ENCODE results near the gene ZNF532. TPM values are rescaled to one million over a fixed set of nuclear protein-coding genes. Genes with fewer than 3 reads are reported as not detected.

The ZNF532 gene
- total RNA-seq, 1 experiment from 2014 or later, result 21.1 TPM

- Histone ChIP-seq H2AFZ (no peak overlapping the region), H3K9me2 (ENCODE audit: insufficient read depth) (no peaks in the 10 kb centered on the region), H3K27me3 (ENCODE audit: insufficient read depth, low read depth) (no peaks in the 10 kb centered on the region), H3K9me3 (ENCODE audit: insufficient read depth, low read depth) (0 out of 2 replicates have a peak, but pooled peaks cover 10% of the 10 kb centered on the region), H3K27ac (no peak overlapping the region; the same call in 1 of the 2 replicates), H3K4me2 (no peak overlapping the region), H3F3A (ENCODE audit: insufficient read depth, low read depth) (no peaks in the 10 kb centered on the region), H4K20me1 (ENCODE audit: insufficient read depth) (no peaks in the 10 kb centered on the region), H3K4me3 (no peak overlapping the region), H3K4me1 (replicated peaks; ENCODE audit: insufficient read depth) (0 out of 2 replicates have a peak, but pooled peaks cover 7% of the 10 kb centered on the region), H3K36me3 (ENCODE audit: low read depth) (no peaks in the 10 kb centered on the region), H3K79me2 (ENCODE audit: low read depth) (no peaks in the 10 kb centered on the region)
- DNase-seq, result no peak
- ChIA-PET POLR2A (ENCODE audit: unreplicated experiment) (no interaction called here), CTCF (no interaction called here)
- no TSS peak for BruUV-seq (replicated peaks)
- intact Hi-C loops (cut with micrococcal nuclease; ENCODE audit: unreplicated experiment), result no loop called here
- TF ChIP-seq CTCF (conservative IDR thresholded peaks at IDR 0.05) (no peak), EZH2 (IDR thresholded peaks at IDR 0.05; ENCODE audit: low read depth) (no peak)
Observed at GRCh38 chr18:58992301-58993231, 127.9 kb downstream of the ZNF532 start.

- H3F3A ChIP-seq (ENCODE audit: insufficient read depth, low read depth), result no peaks in the 10 kb centered on the region
- no peak overlapping the region for H3K4me3 ChIP-seq
- H3K79me2 ChIP-seq (ENCODE audit: low read depth), result no peaks in the 10 kb centered on the region
- H4K20me1 ChIP-seq (ENCODE audit: insufficient read depth), result no peaks in the 10 kb centered on the region
- no peaks in the 10 kb centered on the region for H3K9me2 ChIP-seq (ENCODE audit: insufficient read depth)
- no peak overlapping the region for H2AFZ ChIP-seq
- TF ChIP-seq EZH2 (IDR thresholded peaks at IDR 0.05; ENCODE audit: low read depth), result no peak
- TF ChIP-seq CTCF (conservative IDR thresholded peaks at IDR 0.05), result no peak
- H3K27me3 ChIP-seq (ENCODE audit: insufficient read depth, low read depth), result no peaks in the 10 kb centered on the region
- BruUV-seq (replicated peaks), result no TSS peak
- intact Hi-C loops (cut with micrococcal nuclease; ENCODE audit: unreplicated experiment), result no loop called here
- POLR2A ChIA-PET (ENCODE audit: unreplicated experiment), result no interaction called here
- H3K27ac ChIP-seq, result no peak overlapping the region; the same call in 1 of the 2 replicates
- no peak for DNase-seq
- CTCF ChIA-PET, result interaction anchor here (0.7 kb wide), 1 partner anchor 1213 kb away, joined by 5 read pairs; no protein-coding TSS in a partner anchor
- H3K36me3 ChIP-seq (ENCODE audit: low read depth), result no peaks in the 10 kb centered on the region
- no peak overlapping the region for H3K4me2 ChIP-seq
- H3K9me3 ChIP-seq (ENCODE audit: insufficient read depth, low read depth), result 0 out of 2 replicates have a peak, but pooled peaks cover 10% of the 10 kb centered on the region
- 0 out of 2 replicates have a peak, but pooled peaks cover 7% of the 10 kb centered on the region for H3K4me1 ChIP-seq (replicated peaks; ENCODE audit: insufficient read depth)
Observed at GRCh38 chr18:58993260-58993659, 128.6 kb downstream of the ZNF532 start.

GRCh38 chr18:58995663-58996062, 131.0 kb downstream of the ZNF532 start:
- H3K79me2 ChIP-seq (ENCODE audit: low read depth), result no peaks in the 10 kb centered on the region
- H3K9me3 ChIP-seq (ENCODE audit: insufficient read depth, low read depth), result no peaks in the 10 kb centered on the region
- H2AFZ ChIP-seq, result no peak overlapping the region
- H3K9me2 ChIP-seq (ENCODE audit: insufficient read depth), result no peaks in the 10 kb centered on the region
- DNase-seq, result no peak
- ChIA-PET POLR2A (ENCODE audit: unreplicated experiment) (no interaction called here), CTCF (no interaction called here)
- H4K20me1 ChIP-seq (ENCODE audit: insufficient read depth), result no peaks in the 10 kb centered on the region
- no peak overlapping the region for H3K4me3 ChIP-seq
- H3K4me1 ChIP-seq (replicated peaks; ENCODE audit: insufficient read depth), result 0 out of 2 replicates have a peak, but pooled peaks cover 7% of the 10 kb centered on the region
- BruUV-seq (replicated peaks), result no TSS peak
- TF ChIP-seq CTCF (conservative IDR thresholded peaks at IDR 0.05) (no peak), EZH2 (IDR thresholded peaks at IDR 0.05; ENCODE audit: low read depth) (no peak)
- no peaks in the 10 kb centered on the region for H3K36me3 ChIP-seq (ENCODE audit: low read depth)
- no peaks in the 10 kb centered on the region for H3F3A ChIP-seq (ENCODE audit: insufficient read depth, low read depth)
- no peak overlapping the region for H3K4me2 ChIP-seq
- no peak overlapping the region for H3K27ac ChIP-seq
- intact Hi-C loops (cut with micrococcal nuclease; ENCODE audit: unreplicated experiment), result no loop called here
- no peaks in the 10 kb centered on the region for H3K27me3 ChIP-seq (ENCODE audit: insufficient read depth, low read depth)
